ENCODE results near the gene BPIFB6. TPM values are rescaled to one million over a fixed set of nuclear protein-coding genes. Genes with fewer than 3 reads are reported as not detected.
A peak's percentile ranks its signal among the peaks of the same experiment; 100 is the strongest.

The BPIFB6 gene
- total and polyA plus RNA-seq, 3 experiments from 2014 or later, result not detected

- Mint-ChIP-seq H3K36me3 (peaks cover 0 to 5% (median 0%) of the 10 kb centered on the region in 3 donors), H3K27ac (no peak overlapping the region), H3K4me1 (no peaks in the 10 kb centered on the region), H3K27me3 (peaks cover 0 to 4% of the 10 kb centered on the region in 2 donors), H3K4me3 (no peak overlapping the region), H3K9me3 (peaks cover 0 to 2% (median 0%) of the 10 kb centered on the region in 5 donors)
- DNase-seq, result no peak
- ChIA-PET CTCF (interaction anchor here (1.3 kb wide), 1 partner anchor 9 kb away, joined by 3 read pairs; no protein-coding TSS in a partner anchor), POLR2A (no interaction called here)
- Histone ChIP-seq H3K27ac (ENCODE audit: low read depth, low read length) (no peak overlapping the region), H3K4me3 (ENCODE audit: low read length) (no peak overlapping the region), H3K36me3 (ENCODE audit: insufficient read depth, low read length) (no peaks in the 10 kb centered on the region), H3K4me1 (ENCODE audit: insufficient read depth, low read length) (no peaks in the 10 kb centered on the region), H3K27me3 (ENCODE audit: insufficient read depth, low read length, poor library complexity, severe bottlenecking) (no peaks in the 10 kb centered on the region), H3K9me3 (ENCODE audit: low read length) (no peaks in the 10 kb centered on the region)
Measured at GRCh38 chr20:33028875-33029274, 2.6 kb upstream of the BPIFB6 start.

- CTCF ChIA-PET, result interaction anchor here (1.3 kb wide), 1 partner anchor 10 kb away, joined by 3 read pairs; no protein-coding TSS in a partner anchor
- Histone ChIP-seq H3K27ac (ENCODE audit: low read depth, low read length) (no peak overlapping the region), H3K4me1 (ENCODE audit: insufficient read depth, low read length) (no peaks in the 10 kb centered on the region), H3K36me3 (ENCODE audit: insufficient read depth, low read length) (no peaks in the 10 kb centered on the region), H3K4me3 (ENCODE audit: low read length) (no peak overlapping the region), H3K27me3 (ENCODE audit: insufficient read depth, low read length, poor library complexity, severe bottlenecking) (no peaks in the 10 kb centered on the region), H3K9me3 (ENCODE audit: low read length) (no peaks in the 10 kb centered on the region)
- peaks cover 0 to 5% (median 1%) of the 10 kb centered on the region in 3 donors for H3K36me3 Mint-ChIP-seq
- POLR2A ChIA-PET, result no interaction called here
- DNase-seq, result no peak
- H3K4me3 Mint-ChIP-seq, result no peak overlapping the region
- peaks cover 0 to 4% of the 10 kb centered on the region in 2 donors for H3K27me3 Mint-ChIP-seq
- H3K9me3 Mint-ChIP-seq, result peaks cover 0 to 2% (median 2%) of the 10 kb centered on the region in 5 donors
- no peak overlapping the region for H3K27ac Mint-ChIP-seq
- no peaks in the 10 kb centered on the region for H3K4me1 Mint-ChIP-seq
Measured at GRCh38 chr20:33030076-33030475, 1.4 kb upstream of the BPIFB6 start.

DNA sequence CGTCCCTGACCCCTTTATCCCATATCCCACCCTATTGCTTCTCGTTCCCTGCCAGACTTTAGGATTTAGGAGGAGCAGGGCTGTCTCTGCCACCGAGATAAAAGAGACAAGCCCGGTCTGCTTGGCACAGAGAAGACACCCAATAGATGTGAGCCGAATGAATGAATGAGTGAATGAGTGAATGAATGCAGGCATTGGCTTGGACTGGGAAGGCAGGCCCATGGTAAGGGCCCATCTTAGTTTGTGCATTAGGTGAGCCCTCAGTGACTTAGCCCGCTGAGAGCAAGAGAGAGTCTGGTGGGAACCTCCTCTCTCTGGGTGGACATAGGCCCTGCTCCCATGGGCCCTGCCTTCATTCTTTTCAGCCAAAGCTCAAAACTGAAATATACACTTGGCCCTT lies 879 bp upstream of the BPIFB6 start:
- no peak overlapping the region for H3K4me3 Mint-ChIP-seq
- no peaks in the 10 kb centered on the region for H3K9me3 ChIP-seq (ENCODE audit: low read length)
- no peak overlapping the region for H3K27ac ChIP-seq (ENCODE audit: low read depth, low read length)
- H3K4me1 ChIP-seq (ENCODE audit: insufficient read depth, low read length), result no peaks in the 10 kb centered on the region
- no peaks in the 10 kb centered on the region for H3K36me3 ChIP-seq (ENCODE audit: insufficient read depth, low read length)
- ChIA-PET CTCF (interaction anchor here (1.3 kb wide), 1 partner anchor 11 kb away, joined by 3 read pairs; no protein-coding TSS in a partner anchor), POLR2A (no interaction called here)
- H3K36me3 Mint-ChIP-seq, result peaks cover 0 to 5% (median 1%) of the 10 kb centered on the region in 3 donors
- DNase-seq, result no peak
- H3K9me3 Mint-ChIP-seq, result peaks cover 0 to 2% (median 2%) of the 10 kb centered on the region in 5 donors
- no peaks in the 10 kb centered on the region for H3K27me3 ChIP-seq (ENCODE audit: insufficient read depth, low read length, poor library complexity, severe bottlenecking)
- H3K27me3 Mint-ChIP-seq, result peaks cover 0 to 4% of the 10 kb centered on the region in 2 donors
- H3K27ac Mint-ChIP-seq, result peak overlapping the region in 3 of 8 donors; percentile 42 to 96 (median 51)
- no peaks in the 10 kb centered on the region for H3K4me1 Mint-ChIP-seq
- H3K4me3 ChIP-seq (ENCODE audit: low read length), result no peak overlapping the region

DNA sequence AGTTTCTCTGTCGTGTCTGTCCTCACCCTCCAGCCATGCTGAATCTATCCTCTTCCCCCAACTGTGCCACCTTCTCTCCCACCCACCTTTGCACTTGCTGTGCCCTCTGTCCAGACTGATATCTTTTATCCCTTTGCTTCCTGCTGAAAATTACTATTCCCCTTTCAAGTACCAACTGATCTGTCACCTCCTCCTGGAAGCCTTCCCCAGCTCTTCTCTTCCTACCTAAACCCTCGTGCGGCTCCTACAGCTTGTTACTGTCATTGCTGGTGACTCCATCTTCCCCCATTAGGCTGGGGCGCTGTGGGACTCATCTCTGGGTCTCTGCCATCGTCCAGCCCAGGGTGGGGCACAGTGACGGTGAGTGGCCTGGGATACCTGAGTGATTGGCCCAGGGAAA lies 1.1 kb downstream of the BPIFB6 start:
- no peaks in the 10 kb centered on the region for H3K9me3 ChIP-seq (ENCODE audit: low read length)
- H3K4me1 ChIP-seq (ENCODE audit: insufficient read depth, low read length), result no peaks in the 10 kb centered on the region
- Mint-ChIP-seq H3K27ac (no peak overlapping the region), H3K36me3 (peaks cover 0 to 5% (median 1%) of the 10 kb centered on the region in 3 donors), H3K4me3 (no peak overlapping the region), H3K27me3 (peaks cover 0 to 4% of the 10 kb centered on the region in 2 donors), H3K9me3 (peaks cover 0 to 2% (median 2%) of the 10 kb centered on the region in 5 donors), H3K4me1 (no peaks in the 10 kb centered on the region)
- H3K4me3 ChIP-seq (ENCODE audit: low read length), result no peak overlapping the region
- no peaks in the 10 kb centered on the region for H3K27me3 ChIP-seq (ENCODE audit: insufficient read depth, low read length, poor library complexity, severe bottlenecking)
- ChIA-PET POLR2A (no interaction called here), CTCF (no interaction called here)
- H3K27ac ChIP-seq (ENCODE audit: low read depth, low read length), result no peak overlapping the region
- H3K36me3 ChIP-seq (ENCODE audit: insufficient read depth, low read length), result no peaks in the 10 kb centered on the region
- no peak for DNase-seq

DNA sequence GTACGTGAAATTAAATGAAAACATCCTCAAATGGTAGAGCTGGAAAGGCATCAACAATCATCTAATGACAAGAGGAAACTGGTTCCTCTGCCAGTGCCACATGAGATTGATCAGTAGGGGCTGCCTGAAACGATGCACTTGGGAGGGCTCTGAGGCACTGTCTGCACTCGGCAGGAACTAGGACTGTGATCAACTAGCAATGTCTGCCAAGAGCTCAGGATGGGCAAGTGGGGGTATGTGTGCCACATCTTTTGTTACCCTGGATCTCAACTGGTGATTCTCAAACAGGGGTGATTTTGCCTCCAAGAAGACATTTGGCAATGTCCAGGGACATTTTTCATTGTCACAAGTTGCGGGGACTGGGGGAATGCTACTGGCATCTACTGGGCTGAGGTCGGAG lies 1.9 kb downstream of the BPIFB6 start:
- H3K4me3 ChIP-seq (ENCODE audit: low read length), result no peak overlapping the region
- ChIA-PET POLR2A (no interaction called here), CTCF (no interaction called here)
- no peaks in the 10 kb centered on the region for H3K4me1 Mint-ChIP-seq
- H3K27ac ChIP-seq (ENCODE audit: low read depth, low read length), result no peak overlapping the region
- peaks cover 0 to 8% (median 1%) of the 10 kb centered on the region in 3 donors for H3K36me3 Mint-ChIP-seq
- peaks cover 0 to 4% of the 10 kb centered on the region in 2 donors for H3K27me3 Mint-ChIP-seq
- H3K27me3 ChIP-seq (ENCODE audit: insufficient read depth, low read length, poor library complexity, severe bottlenecking), result no peaks in the 10 kb centered on the region
- H3K4me1 ChIP-seq (ENCODE audit: insufficient read depth, low read length), result no peaks in the 10 kb centered on the region
- H3K4me3 Mint-ChIP-seq, result no peak overlapping the region
- DNase-seq, result no peak
- peaks cover 0 to 2% (median 2%) of the 10 kb centered on the region in 5 donors for H3K9me3 Mint-ChIP-seq
- no peaks in the 10 kb centered on the region for H3K9me3 ChIP-seq (ENCODE audit: low read length)
- peak overlapping the region in 1 of 8 donors; percentile 47 for H3K27ac Mint-ChIP-seq
- H3K36me3 ChIP-seq (ENCODE audit: insufficient read depth, low read length), result no peaks in the 10 kb centered on the region

- ChIA-PET CTCF (no interaction called here), POLR2A (no interaction called here)
- DNase-seq, result no peak
- Histone ChIP-seq H3K9me3 (ENCODE audit: low read length) (no peaks in the 10 kb centered on the region), H3K4me3 (ENCODE audit: low read length) (no peak overlapping the region), H3K27me3 (ENCODE audit: insufficient read depth, low read length, poor library complexity, severe bottlenecking) (no peaks in the 10 kb centered on the region), H3K36me3 (ENCODE audit: insufficient read depth, low read length) (no peaks in the 10 kb centered on the region), H3K27ac (ENCODE audit: low read depth, low read length) (no peak overlapping the region), H3K4me1 (ENCODE audit: insufficient read depth, low read length) (no peaks in the 10 kb centered on the region)
- Mint-ChIP-seq H3K4me1 (no peaks in the 10 kb centered on the region), H3K9me3 (peaks cover 0 to 2% (median 2%) of the 10 kb centered on the region in 5 donors), H3K36me3 (peaks cover 0 to 8% (median 1%) of the 10 kb centered on the region in 3 donors), H3K4me3 (no peak overlapping the region), H3K27me3 (peaks cover 0 to 4% of the 10 kb centered on the region in 2 donors), H3K27ac (peak overlapping the region in 1 of 8 donors; percentile 68)
Measured at GRCh38 chr20:33034115-33034514, 2.7 kb downstream of the BPIFB6 start.

GRCh38 chr20:33034901-33035492 lies 3.5 kb downstream of the BPIFB6 start:
- H3K4me1 Mint-ChIP-seq, result no peaks in the 10 kb centered on the region
- H3K4me3 ChIP-seq (ENCODE audit: low read length), result no peak overlapping the region
- peaks cover 0 to 2% (median 2%) of the 10 kb centered on the region in 5 donors for H3K9me3 Mint-ChIP-seq
- DNase-seq, result no peak
- no peaks in the 10 kb centered on the region for H3K4me1 ChIP-seq (ENCODE audit: insufficient read depth, low read length)
- H3K9me3 ChIP-seq (ENCODE audit: low read length), result no peaks in the 10 kb centered on the region
- ChIA-PET POLR2A (no interaction called here), CTCF (no interaction called here)
- H3K27ac Mint-ChIP-seq, result peak overlapping the region in 1 of 8 donors; percentile 9
- no peak overlapping the region for H3K27ac ChIP-seq (ENCODE audit: low read depth, low read length)
- peaks cover 0 to 8% (median 1%) of the 10 kb centered on the region in 3 donors for H3K36me3 Mint-ChIP-seq
- H3K27me3 ChIP-seq (ENCODE audit: insufficient read depth, low read length, poor library complexity, severe bottlenecking), result no peaks in the 10 kb centered on the region
- no peaks in the 10 kb centered on the region for H3K36me3 ChIP-seq (ENCODE audit: insufficient read depth, low read length)
- H3K4me3 Mint-ChIP-seq, result no peak overlapping the region
- H3K27me3 Mint-ChIP-seq, result peaks cover 0 to 4% of the 10 kb centered on the region in 2 donors

DNA sequence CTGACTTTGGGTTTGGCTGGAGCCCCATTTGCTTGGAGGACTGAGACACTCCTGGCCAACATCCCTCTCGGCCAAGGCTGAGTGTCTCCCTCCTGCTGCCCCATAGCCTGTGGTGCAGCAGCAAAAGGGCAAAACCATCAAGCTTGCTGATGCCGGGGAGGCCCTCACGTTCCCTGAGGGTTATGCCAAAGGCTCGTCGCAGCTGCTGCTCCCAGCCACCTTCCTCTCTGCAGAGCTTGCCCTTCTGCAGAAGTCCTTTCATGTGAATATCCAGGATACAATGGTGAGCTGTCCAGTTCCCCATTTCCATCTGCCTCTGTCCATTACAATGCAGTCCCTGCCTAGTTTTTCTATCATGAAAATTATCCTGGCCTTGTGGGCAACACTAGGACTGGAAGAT lies 6.0 kb downstream of the BPIFB6 start:
- Mint-ChIP-seq H3K27ac (no peak overlapping the region), H3K27me3 (peaks cover 0 to 7% of the 10 kb centered on the region in 2 donors), H3K4me1 (no peaks in the 10 kb centered on the region), H3K9me3 (peaks cover 0 to 2% (median under 1%) of the 10 kb centered on the region in 5 donors), H3K4me3 (no peak overlapping the region), H3K36me3 (peaks cover 0 to 8% (median 1%) of the 10 kb centered on the region in 3 donors)
- Histone ChIP-seq H3K4me1 (ENCODE audit: insufficient read depth, low read length) (no peaks in the 10 kb centered on the region), H3K36me3 (ENCODE audit: insufficient read depth, low read length) (no peaks in the 10 kb centered on the region), H3K4me3 (ENCODE audit: low read length) (no peak overlapping the region), H3K27ac (ENCODE audit: low read depth, low read length) (no peak overlapping the region), H3K9me3 (ENCODE audit: low read length) (no peaks in the 10 kb centered on the region), H3K27me3 (ENCODE audit: insufficient read depth, low read length, poor library complexity, severe bottlenecking) (no peaks in the 10 kb centered on the region)
- ChIA-PET POLR2A (no interaction called here), CTCF (no interaction called here)
- no peak for DNase-seq
